GM21528 (cell line): Measurements from ENCODE around the gene EFTUD2.

ENCODE experiments used
- ATAC-seq: cut with Tn5 transposase; IDR thresholded peaks from one replicate; pipeline ENCODE4 v1.9.1; 2021; ENCODE audit warnings: mild to moderate bottlenecking, moderate library complexity; ENCODE audit not compliant: unreplicated experiment, low FRiP score

EFTUD2 gene

GRCh38 chr17:44912763-44913544 lies 13.7 kb upstream of the EFTUD2 start:
- no peak for ATAC-seq

GRCh38 chr17:44911133-44912001 lies 12.1 kb upstream of the EFTUD2 start:
- ATAC-seq, result no peak

GRCh38 chr17:44910231-44911106 lies 11.2 kb upstream of the EFTUD2 start:
- no peak for ATAC-seq

- ATAC-seq, result no peak
Observed at GRCh38 chr17:44909681-44910144, 10.5 kb upstream of the EFTUD2 start.

DNA sequence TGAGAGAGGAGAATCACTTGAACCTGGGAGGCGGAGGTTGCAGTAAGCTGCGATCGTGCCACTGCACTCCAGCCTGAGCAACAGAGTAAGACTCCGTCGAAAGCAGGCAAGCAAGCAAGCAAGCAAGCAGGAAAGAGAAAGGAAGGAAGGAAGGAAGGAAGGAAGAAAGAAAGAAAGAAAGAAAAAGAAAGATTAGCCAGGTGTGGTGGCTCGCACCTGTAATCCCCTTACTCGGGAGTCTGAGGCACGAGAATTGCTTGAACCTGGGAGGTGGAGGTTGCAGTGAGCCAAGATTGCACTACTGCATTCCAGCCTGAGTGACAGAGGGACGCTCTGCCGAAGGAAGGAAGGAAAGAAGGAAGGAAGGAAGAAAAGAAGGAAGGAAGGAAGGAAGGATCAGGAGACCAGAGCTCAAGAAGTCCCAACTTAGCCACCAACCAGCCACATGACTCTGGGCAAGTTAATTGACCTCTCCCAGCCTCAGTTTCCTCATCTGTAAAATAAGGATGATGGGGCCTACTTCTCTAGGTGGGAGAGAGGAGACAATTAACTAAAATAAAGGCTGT lies 9.6 kb upstream of the EFTUD2 start:
- ATAC-seq, result no peak

DNA sequence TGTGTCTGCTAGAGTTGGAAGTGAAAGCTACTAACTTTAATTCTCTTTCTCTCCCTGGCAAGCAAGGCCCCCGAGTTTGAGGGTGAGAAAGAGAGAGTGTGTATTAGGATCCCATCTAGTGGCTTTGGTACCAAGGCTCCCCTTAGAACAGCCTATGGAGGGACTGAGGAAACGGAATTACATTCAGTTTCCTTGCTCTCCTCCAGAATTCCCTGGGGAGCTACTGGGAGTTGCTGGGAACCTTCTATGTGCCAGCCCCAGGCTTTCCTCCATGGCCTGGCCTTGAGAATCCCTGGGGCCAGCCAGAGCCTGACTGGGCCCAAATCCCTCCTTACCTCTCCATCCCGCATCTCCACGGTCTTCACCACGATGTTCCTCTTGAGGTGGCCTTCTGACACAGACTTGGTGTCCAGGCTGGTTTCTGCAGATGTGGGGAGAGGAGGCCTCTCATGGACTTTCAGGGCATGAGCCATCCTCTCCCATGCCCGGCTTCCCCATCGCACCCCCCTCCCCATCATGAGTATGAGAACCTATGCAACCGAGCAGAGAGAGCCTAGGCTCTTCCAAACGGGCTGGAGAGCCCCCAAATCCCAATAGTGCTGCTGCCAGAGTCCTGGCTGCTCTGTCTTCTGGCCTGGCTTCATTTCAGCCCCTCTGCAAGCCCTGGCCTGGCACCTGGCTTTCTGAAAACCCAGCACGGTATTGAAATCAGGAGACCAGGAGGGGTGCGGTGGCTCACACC lies 8.7 kb upstream of the EFTUD2 start:
- ATAC-seq, result no peak

GRCh38 chr17:44906763-44907728 lies 7.8 kb upstream of the EFTUD2 start:
- no peak for ATAC-seq

DNA sequence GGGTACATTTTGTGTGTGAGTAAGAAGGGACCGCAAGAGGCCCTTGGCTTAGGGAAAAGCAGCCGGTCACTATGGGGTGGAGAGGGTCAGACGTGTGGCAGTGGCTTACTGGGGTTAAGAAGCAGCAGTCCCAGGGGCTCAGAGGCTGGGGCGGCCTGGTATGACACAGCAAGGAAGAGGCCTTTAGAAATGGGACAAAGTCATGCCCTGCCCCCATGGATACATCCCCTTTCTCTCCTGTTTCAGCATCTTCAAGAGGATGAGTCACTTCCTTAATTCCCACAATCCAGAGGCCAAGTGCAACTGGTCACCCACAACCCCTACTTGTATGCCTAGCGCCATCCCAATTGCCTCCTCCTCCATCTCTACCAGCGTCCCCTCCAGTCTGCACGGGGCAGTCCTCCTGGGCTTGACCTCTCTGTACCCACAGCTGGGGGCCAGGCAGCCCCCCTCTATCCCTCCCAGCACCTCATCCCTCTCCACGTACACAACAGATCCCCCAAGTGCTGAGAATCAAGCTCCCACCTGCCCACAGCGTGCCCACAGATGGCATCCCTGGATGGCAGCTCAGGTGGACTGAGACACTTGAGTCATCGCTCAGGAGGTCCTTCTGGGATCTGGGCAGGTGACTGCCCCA lies 6.9 kb upstream of the EFTUD2 start:
- ATAC-seq, result no peak

- ATAC-seq, result no peak
Observed at GRCh38 chr17:44905006-44906000, 6.1 kb upstream of the EFTUD2 start.

DNA sequence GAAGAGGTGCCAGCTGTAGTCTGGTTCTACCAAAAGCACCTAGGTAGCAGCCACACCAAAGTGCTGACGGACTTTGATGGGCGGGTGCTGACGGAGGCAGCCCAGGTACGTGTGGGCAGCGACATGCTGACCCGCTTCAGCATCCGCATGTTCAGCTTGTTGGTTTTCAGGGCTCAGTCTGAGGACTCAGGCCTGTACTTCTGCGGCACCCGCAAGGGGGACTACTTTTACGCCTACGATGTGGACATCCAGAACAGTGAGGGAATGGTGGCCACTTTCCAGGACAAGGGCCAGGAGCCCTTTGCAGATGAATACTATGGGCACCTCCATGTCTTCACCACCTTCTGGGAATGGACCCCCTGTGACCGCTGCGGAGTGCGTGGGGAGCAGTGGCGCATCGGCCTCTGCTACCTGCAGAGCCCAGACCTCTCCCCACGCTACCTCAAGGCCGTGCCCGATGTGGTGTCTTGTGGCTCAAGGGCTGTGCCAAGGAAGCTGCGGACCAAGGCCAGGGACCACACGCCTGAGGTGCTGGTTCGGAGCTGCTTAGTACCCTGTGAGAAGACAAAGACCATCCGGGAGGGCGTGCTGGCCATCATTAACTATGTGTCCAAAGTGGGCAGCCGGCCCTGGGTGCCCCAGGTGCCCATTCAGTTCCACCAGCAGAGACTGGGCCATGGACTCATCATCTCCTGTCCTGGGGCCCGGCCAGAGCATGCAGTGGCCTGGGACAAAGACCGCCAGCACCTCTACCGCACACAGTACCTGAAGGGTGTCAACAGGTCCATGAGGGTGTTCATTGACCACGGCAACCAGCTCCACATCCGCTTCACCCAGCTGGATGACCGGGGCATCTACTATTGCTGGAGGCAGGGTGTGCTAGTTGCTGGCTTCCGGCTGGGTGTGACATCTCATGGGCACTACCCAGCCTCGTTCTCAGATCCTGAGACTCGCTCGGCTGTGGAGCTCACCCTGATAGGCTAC lies 5.0 kb upstream of the EFTUD2 start:
- ATAC-seq, result no peak

- ATAC-seq, result no peak
Observed at GRCh38 chr17:44903012-44903685, 3.9 kb upstream of the EFTUD2 start.

GRCh38 chr17:44902135-44902760 lies 3.0 kb upstream of the EFTUD2 start:
- no peak for ATAC-seq

DNA sequence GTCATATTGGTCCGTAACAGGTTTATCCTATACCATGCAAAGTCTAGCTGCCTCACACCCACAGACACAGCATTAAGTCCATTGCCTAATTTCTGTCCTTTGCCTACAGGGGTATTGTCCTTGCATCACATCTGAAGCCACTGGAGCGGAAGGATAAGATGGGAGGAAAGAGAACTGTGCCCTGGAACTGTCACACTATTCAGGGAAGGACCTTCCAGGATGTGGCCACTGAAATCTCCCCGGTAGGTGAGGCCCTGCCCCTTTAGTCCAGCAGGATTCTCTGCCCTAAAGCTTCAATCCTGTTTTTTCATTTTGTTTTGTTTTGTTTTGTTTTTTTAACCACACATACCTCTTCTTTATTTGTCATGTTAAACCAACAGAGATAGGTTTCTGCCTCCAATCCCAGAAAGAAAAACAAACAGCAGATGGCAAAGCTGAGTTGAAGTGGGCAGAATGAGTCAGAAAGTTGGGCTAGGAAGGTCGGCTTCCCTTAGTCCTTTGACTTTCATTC lies 2.2 kb upstream of the EFTUD2 start:
- no peak for ATAC-seq

DNA sequence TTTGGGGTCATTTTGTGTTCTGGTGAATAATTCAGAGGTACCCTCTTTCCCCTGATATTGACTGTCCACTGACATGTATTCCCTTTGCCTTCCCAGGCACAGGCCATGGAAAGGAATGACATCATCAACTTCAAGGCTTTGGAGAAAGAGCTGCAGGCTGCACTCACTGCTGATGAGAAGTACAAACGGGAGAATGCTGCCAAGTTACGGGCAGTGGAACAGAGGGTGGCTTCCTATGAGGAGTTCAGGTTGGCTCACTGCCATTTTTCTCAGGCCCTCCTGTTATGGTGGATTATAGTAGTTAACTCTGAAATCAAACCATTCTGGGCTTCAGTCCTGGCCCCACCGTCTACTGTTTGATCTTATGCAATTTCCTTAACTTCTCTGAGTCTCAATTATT lies 1.6 kb upstream of the EFTUD2 start:
- ATAC-seq, result no peak

DNA sequence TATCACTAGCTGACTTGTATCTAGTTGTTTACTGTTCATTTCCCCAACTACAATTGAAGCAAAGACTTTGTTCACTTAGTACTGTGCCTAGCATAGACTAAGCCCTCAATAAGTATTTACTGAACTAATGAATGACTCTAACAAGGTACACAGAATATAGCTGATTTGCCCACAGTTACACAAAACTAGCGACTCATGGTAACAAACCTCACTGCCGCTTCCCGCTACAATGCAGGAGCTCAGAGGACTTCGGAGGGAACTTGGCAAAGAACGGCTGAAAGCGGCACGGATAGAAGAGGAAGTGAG lies 524 bp downstream of the EFTUD2 start:
- ATAC-seq, result no peak
